CD4-positive, alpha-beta T cell (primary cell): ENCODE results near the gene PLXDC2. TPM values are rescaled to one million over a fixed set of nuclear protein-coding genes. Genes with fewer than 3 reads are reported as not detected.

Experiments
- ATAC-seq: fragments of 200-7000 bp; cut with Tn5 transposase; one replicate; pipeline ENCODE4 v1.10.0; 2022; ENCODE audit warnings: mild to moderate bottlenecking; ENCODE audit not compliant: poor library complexity
- CTCF ChIA-PET: fragments of 350-600 bp; sonication (Branson Sonifier 250); formaldehyde crosslinking; loops from one replicate; lab custom pipeline; 2021; ENCODE audit warnings: antibody characterized with exemption, inconsistent platforms; lab: Charles Lee
- POLR2A ChIA-PET: fragments of 350-600 bp; sonication (Branson Sonifier 250); formaldehyde crosslinking; loops from one replicate; lab custom pipeline; 2021; ENCODE audit warnings: antibody characterized with exemption, inconsistent platforms; lab: Charles Lee
- DNase-seq, 14 experiments: peaks; one replicate each; pipeline ENCODE4 v3.0.0-alpha.2; 2013 to 2020; ENCODE audit warnings: mixed read lengths in 2 of 14
- H3K27ac ChIP-seq, 2 donors: one replicate each; pipeline versions ENCODE4 v1.5.1 to v1.7.0; 2013; ENCODE audit warnings: low read length in 2 of 2, low read depth in 1 of 2, mild to moderate bottlenecking in 1 of 2
- H3K27me3 ChIP-seq, 2 experiments: 1 replicate in 1 of 2; 2 replicates in 1 of 2; pipeline versions ENCODE4 v1.6.1 to v1.7.0; 2013; ENCODE audit warnings: low read length in 2 of 2, control low read depth in 1 of 2, mild to moderate bottlenecking in 1 of 2, moderate library complexity in 1 of 2; ENCODE audit not compliant: insufficient read depth in 2 of 2, control insufficient read depth in 1 of 2
- H3K36me3 ChIP-seq: one replicate; pipeline ENCODE4 v1.6.1; 2013; ENCODE audit warnings: low read length, control low read depth; ENCODE audit not compliant: insufficient read depth
- H3K4me1 ChIP-seq: one replicate; pipeline ENCODE4 v1.6.1; 2013; ENCODE audit warnings: low read length, control low read depth; ENCODE audit not compliant: insufficient read depth
- H3K4me3 ChIP-seq: one replicate; pipeline ENCODE4 v1.5.1; 2013; ENCODE audit warnings: mild to moderate bottlenecking, low read length, moderate library complexity
- H3K9me3 ChIP-seq, 2 experiments: 1 replicate in 1 of 2; 2 replicates in 1 of 2; pipeline versions ENCODE4 v1.6.1 to v1.7.0; 2013; ENCODE audit warnings: low read length in 2 of 2, mild to moderate bottlenecking in 2 of 2, control low read depth in 1 of 2, moderate library complexity in 1 of 2; ENCODE audit not compliant: control insufficient read depth in 1 of 2, insufficient read depth in 1 of 2
- H3K27ac Mint-ChIP-seq: one replicate; pipeline ENCODE4 v1.8.0; 2020; ENCODE audit warnings: mixed read lengths
- H3K27me3 Mint-ChIP-seq: one replicate; pipeline ENCODE4 v1.8.0; 2021; ENCODE audit warnings: mixed read lengths
- H3K36me3 Mint-ChIP-seq: one replicate; pipeline ENCODE4 v1.8.0; 2021; ENCODE audit warnings: low read depth, mixed read lengths
- H3K4me1 Mint-ChIP-seq: one replicate; pipeline ENCODE4 v1.8.0; 2021; ENCODE audit warnings: low read depth, mixed read lengths
- H3K4me3 Mint-ChIP-seq: one replicate; pipeline ENCODE4 v1.8.0; 2020; ENCODE audit warnings: mild to moderate bottlenecking, mixed read lengths
- H3K9me3 Mint-ChIP-seq: one replicate; pipeline ENCODE4 v1.8.0; 2020; ENCODE audit warnings: mixed read lengths
- intact Hi-C, 2 experiments: fragments of 100-400 bp; cut with DNase I in 1 of 2; cut with micrococcal nuclease in 1 of 2; formaldehyde crosslinking; loops; one replicate each; pipeline versions ENCODE4 v1.15.1 to v1.9.0; 2023 to 2025; cut with DNase I, micrococcal nuclease
- total RNA-seq, 174 experiments: library from RNA in 2 of 174; stranded (reverse) in 2 of 174; gene quantifications; one replicate each; pipeline ENCODE4 v1.2.3 and lab custom pipeline; 2021 to 2026
- TF ChIP-seq, protein P1 (sequence below): fragments of 200-600 bp; IDR thresholded peaks from one replicate; pipeline ENCODE4 v1.8.0; 2022; ENCODE audit warnings: antibody characterized with exemption, mild to moderate bottlenecking

The PLXDC2 gene
- total RNA-seq, 2 experiments from 2014 or later = 0.41 to 0.61 TPM

DNA sequence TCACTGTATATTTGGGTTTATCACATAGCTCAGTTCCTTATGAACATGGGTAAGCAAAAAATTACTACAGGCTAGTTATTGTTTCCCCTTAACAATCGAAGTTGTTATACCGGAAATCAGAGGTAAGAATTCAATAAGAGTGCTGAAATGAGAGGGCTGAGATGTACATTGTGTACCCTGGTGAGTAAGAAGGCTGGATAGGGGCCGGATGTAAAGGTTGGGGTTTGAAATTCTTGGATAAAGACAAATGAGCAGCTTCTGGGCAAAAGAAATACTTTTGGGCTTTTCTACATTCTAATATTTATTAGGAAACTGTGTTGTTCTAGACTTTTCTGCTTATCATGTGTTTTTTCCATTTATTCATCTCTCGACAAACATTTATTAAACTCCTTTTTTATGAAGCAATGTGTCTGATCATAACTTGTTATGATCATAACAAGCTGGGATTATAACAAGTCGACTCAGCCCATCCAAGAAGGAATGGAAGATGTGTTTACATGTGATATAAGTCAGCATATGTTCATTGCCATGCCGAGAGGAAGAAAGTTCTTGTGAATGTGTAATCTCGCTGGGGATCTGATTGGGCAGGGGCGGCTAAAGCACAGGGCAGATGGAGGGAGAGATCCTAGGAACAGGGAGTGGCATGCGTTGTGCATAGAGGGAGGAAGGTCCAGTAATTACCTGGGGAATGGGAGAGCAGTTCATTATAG lies 155.3 kb downstream of the PLXDC2 start:
- Mint-ChIP-seq H3K9me3 (peaks cover 4% of the 10 kb centered on the region), H3K4me3 (no peak overlapping the region), H3K27ac (no peak overlapping the region), H3K27me3 (no peaks in the 10 kb centered on the region), H3K4me1 (no peaks in the 10 kb centered on the region), H3K36me3 (no peaks in the 10 kb centered on the region)
- TF ChIP-seq, protein P1, sequence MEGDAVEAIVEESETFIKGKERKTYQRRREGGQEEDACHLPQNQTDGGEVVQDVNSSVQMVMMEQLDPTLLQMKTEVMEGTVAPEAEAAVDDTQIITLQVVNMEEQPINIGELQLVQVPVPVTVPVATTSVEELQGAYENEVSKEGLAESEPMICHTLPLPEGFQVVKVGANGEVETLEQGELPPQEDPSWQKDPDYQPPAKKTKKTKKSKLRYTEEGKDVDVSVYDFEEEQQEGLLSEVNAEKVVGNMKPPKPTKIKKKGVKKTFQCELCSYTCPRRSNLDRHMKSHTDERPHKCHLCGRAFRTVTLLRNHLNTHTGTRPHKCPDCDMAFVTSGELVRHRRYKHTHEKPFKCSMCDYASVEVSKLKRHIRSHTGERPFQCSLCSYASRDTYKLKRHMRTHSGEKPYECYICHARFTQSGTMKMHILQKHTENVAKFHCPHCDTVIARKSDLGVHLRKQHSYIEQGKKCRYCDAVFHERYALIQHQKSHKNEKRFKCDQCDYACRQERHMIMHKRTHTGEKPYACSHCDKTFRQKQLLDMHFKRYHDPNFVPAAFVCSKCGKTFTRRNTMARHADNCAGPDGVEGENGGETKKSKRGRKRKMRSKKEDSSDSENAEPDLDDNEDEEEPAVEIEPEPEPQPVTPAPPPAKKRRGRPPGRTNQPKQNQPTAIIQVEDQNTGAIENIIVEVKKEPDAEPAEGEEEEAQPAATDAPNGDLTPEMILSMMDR = no peak
- POLR2A ChIA-PET = no interaction called here
- intact Hi-C loops = no loop called here
- H3K4me3 ChIP-seq = no peak overlapping the region
- no peaks in the 10 kb centered on the region for H3K9me3 ChIP-seq
- H3K27me3 ChIP-seq = no peaks in the 10 kb centered on the region
- H3K36me3 ChIP-seq = no peaks in the 10 kb centered on the region
- DNase-seq (no peak), ATAC-seq (no peak)
- H3K27ac ChIP-seq = no peak overlapping the region
- no peaks in the 10 kb centered on the region for H3K4me1 ChIP-seq
- CTCF ChIA-PET = no interaction called here

DNA sequence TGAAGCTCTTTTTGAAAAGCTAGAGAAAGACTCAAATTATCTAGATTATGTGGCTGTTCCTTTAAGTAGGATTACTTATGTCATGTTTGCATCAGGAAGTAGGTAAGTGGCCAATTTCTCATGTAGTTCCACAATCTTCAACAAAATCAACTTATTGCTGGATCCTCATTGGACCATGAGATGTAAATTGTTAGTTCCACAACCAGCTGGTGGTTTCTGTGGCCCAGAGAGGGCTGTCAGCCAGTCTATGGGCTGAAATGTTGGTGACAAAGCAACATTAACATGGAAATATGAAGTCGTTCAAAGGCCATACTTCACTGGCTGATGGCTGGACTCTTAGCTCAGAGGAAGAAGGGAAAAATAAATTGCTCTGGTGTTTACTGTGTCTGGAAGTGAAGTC lies 157.9 kb downstream of the PLXDC2 start:
- Histone ChIP-seq H3K27ac (no peak overlapping the region), H3K27me3 (no peaks in the 10 kb centered on the region), H3K4me3 (no peak overlapping the region), H3K9me3 (no peaks in the 10 kb centered on the region), H3K4me1 (no peaks in the 10 kb centered on the region), H3K36me3 (no peaks in the 10 kb centered on the region)
- no peak overlapping the region for H3K4me3 Mint-ChIP-seq
- H3K9me3 Mint-ChIP-seq = peaks cover 7% of the 10 kb centered on the region
- CTCF ChIA-PET = no interaction called here
- no peak overlapping the region for H3K27ac Mint-ChIP-seq
- no peaks in the 10 kb centered on the region for H3K36me3 Mint-ChIP-seq
- intact Hi-C loops = no loop called here
- POLR2A ChIA-PET = no interaction called here
- DNase-seq = peak in 1 of 14 experiments; percentile 2
- ATAC-seq = no peak
- TF ChIP-seq, protein P1 = no peak
- H3K4me1 Mint-ChIP-seq = no peaks in the 10 kb centered on the region
- H3K27me3 Mint-ChIP-seq = no peaks in the 10 kb centered on the region

DNA sequence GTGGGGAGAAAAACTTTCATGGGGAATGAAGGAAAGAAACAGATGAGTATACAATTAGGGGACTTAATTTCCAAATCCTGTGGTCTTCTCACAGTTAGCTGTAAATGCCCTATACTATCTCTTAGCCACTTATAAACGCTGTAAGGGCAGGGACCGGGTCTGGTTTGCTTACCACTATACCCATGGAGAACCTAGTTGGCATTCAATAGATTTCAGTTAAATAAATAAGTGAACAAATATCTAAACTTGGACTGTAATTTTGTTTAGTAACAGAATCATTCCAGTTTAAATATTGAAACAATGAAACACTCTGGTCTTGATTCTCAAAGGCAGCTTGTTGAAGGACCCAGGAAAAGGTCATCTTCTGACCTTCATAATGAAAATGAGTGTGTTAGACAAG lies 158.3 kb downstream of the PLXDC2 start:
- DNase-seq (no peak), ATAC-seq (no peak)
- Mint-ChIP-seq H3K9me3 (peaks cover 7% of the 10 kb centered on the region), H3K36me3 (no peaks in the 10 kb centered on the region), H3K27me3 (no peaks in the 10 kb centered on the region), H3K4me1 (no peaks in the 10 kb centered on the region), H3K4me3 (no peak overlapping the region), H3K27ac (no peak overlapping the region)
- ChIA-PET CTCF (no interaction called here), POLR2A (no interaction called here)
- no peaks in the 10 kb centered on the region for H3K4me1 ChIP-seq
- TF ChIP-seq, protein P1 = no peak
- H3K27ac ChIP-seq = no peak overlapping the region
- H3K36me3 ChIP-seq = no peaks in the 10 kb centered on the region
- H3K4me3 ChIP-seq = no peak overlapping the region
- no peaks in the 10 kb centered on the region for H3K9me3 ChIP-seq
- H3K27me3 ChIP-seq = no peaks in the 10 kb centered on the region
- intact Hi-C loops = no loop called here
